AG04449 (cell line): ENCODE data around the gene MC2R.
"Not testable (repeated sequence)": the region's sequence is repeated elsewhere in the genome, so short reads cannot be mapped to it uniquely, and the experiment has no call there.

ENCODE experiments used
- CTCF ChIA-PET: fragments of 350-600 bp; formaldehyde crosslinking; extraction: SDS; loops from one replicate; lab custom pipeline; 2021; ENCODE audit warnings: antibody characterized with exemption; lab: Yijun Ruan, JAX
- POLR2A ChIA-PET: fragments of 400-600, 350-600 bp; formaldehyde crosslinking; extraction: SDS; loops from one replicate; lab custom pipeline; 2020; ENCODE audit warnings: antibody characterized with exemption, inconsistent platforms; lab: Yijun Ruan, JAX
- DNase-seq: peaks from one replicate; pipeline ENCODE4 v3.0.0-alpha.2; 2010; ENCODE audit warnings: low read depth, low spot score
- H3K4me3 ChIP-seq: 2 replicates; pipeline ENCODE4 v1.5.1; 2011; ENCODE audit warnings: low read depth, mild to moderate bottlenecking, control low read depth, low read length
- CTCF ChIP-seq: IDR thresholded peaks from one replicate; pipeline ENCODE4 v1.5.1; 2011; ENCODE audit warnings: mild to moderate bottlenecking, moderate library complexity, low read length, control low read depth, inconsistent platforms; ENCODE audit not compliant: insufficient read depth; ENCODE audit errors: missing control alignments

The MC2R gene

DNA sequence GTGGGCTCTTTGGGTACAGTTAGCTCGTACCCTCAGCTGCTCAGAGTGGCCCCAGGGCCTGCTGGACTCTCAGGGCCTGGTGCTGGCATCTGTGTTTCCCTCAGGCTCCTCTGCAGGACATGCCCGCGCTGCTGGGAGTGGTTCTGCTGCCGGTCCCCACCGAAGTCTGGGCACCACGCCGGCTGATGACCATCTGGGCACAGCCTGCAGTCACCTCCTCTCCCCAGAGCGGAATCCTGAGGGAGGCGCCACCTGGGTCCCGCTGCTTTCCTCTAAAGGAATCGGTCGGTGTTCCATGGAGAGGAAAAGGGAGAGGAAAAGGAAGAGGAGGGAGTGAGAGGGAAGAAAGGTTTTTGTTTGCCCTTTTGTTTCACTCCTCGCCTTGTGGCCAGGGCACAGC is 43.6 kb downstream of the MC2R start:
- no peak for DNase-seq
- POLR2A ChIA-PET, result no interaction called here
- CTCF ChIA-PET, result no interaction called here
- H3K4me3 ChIP-seq, result no peak overlapping the region
- no peak for TF ChIP-seq CTCF

GRCh38 chr18:13868501-13869271 is 46.6 kb downstream of the MC2R start:
- no peak for DNase-seq
- TF ChIP-seq CTCF, result no peak
- H3K4me3 ChIP-seq, result no peak overlapping the region
- ChIA-PET POLR2A (no interaction called here), CTCF (no interaction called here)

DNA sequence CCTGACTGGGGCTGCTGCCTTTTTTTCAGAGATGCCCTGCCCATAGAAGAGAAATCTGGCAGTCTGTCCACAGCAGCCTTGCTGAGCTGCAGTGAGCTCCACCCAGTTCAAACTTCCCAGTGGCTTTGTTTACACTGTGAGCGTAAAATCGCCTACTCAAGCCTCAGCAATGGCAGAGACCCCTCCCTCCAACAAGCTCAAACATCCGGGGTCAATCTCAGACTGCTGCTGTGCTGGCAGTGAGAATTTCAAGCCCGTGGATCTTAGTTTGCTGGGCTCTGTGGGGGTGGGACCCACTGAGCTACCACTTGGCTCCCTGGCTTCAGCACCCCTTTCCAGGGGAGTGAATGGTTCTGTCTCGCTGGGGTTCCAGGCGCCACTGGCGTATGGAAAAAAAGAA is 52.4 kb downstream of the MC2R start:
- H3K4me3 ChIP-seq, POLR2A ChIA-PET, CTCF ChIA-PET, DNase-seq: not testable (repeated sequence)

- ChIA-PET CTCF (interaction anchor here (0.6 kb wide), 1 partner anchor 92 kb away, joined by 3 read pairs; no protein-coding TSS in a partner anchor), POLR2A (no interaction called here)
- no peak for DNase-seq
- H3K4me3 ChIP-seq, result no peak overlapping the region
- no peak for TF ChIP-seq CTCF
Observed at GRCh38 chr18:13849791-13850190, 65.5 kb downstream of the MC2R start.

DNA sequence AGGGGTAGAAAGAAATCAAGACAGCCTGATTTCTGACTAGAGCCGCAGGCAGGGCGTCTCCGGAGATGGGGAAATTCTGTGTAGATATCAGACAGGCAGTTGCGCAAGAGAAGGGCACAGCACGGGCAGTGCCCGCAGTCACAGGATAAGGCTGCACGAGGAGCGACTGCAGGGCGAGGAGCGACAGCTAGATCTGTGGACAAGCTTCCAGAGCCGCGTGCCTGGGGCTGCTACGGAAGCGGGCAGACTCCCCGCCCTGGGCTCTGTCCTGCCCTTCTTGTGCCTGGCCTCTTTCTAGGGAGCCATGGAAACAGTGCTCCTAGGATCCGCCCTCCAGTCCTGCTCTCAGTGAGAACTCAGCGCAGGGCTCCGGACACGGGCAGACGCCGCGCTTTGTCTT is 78.8 kb downstream of the MC2R start:
- no peak for TF ChIP-seq CTCF
- ChIA-PET POLR2A (no interaction called here), CTCF (no interaction called here)
- DNase-seq, result no peak
- no peak overlapping the region for H3K4me3 ChIP-seq

- DNase-seq, result no peak
- TF ChIP-seq CTCF, result no peak
- ChIA-PET CTCF (no interaction called here), POLR2A (no interaction called here)
- no peak overlapping the region for H3K4me3 ChIP-seq
Observed at GRCh38 chr18:13835202-13835601, 80.1 kb downstream of the MC2R start.

- DNase-seq, result no peak
- no peak for TF ChIP-seq CTCF
- H3K4me3 ChIP-seq, result no peak overlapping the region
- CTCF ChIA-PET, result no interaction called here
- POLR2A ChIA-PET, result no interaction called here
Observed at GRCh38 chr18:13834496-13835015, 80.8 kb downstream of the MC2R start.
